Panc1 (cell line): ENCODE measurements around the gene OPHN1.

Experiments used
- POLR2AphosphoS5 ChIP-seq: IDR thresholded peaks from 2 replicates; pipeline ENCODE4 v1.6.1; 2012; ENCODE audit warnings: mild to moderate bottlenecking, low read depth, low read length, moderate library complexity
- TCF7L2 ChIP-seq: IDR thresholded peaks from 2 replicates; pipeline ENCODE4 v1.6.1; 2011; ENCODE audit warnings: mild to moderate bottlenecking, low read depth, low read length, inconsistent platforms
- TF ChIP-seq, protein P1 (sequence below): fragments of 450-650 bp; IDR thresholded peaks from 2 replicates; pipeline ENCODE4 v1.5.1; 2017; ENCODE audit warnings: mild to moderate bottlenecking

DNA sequence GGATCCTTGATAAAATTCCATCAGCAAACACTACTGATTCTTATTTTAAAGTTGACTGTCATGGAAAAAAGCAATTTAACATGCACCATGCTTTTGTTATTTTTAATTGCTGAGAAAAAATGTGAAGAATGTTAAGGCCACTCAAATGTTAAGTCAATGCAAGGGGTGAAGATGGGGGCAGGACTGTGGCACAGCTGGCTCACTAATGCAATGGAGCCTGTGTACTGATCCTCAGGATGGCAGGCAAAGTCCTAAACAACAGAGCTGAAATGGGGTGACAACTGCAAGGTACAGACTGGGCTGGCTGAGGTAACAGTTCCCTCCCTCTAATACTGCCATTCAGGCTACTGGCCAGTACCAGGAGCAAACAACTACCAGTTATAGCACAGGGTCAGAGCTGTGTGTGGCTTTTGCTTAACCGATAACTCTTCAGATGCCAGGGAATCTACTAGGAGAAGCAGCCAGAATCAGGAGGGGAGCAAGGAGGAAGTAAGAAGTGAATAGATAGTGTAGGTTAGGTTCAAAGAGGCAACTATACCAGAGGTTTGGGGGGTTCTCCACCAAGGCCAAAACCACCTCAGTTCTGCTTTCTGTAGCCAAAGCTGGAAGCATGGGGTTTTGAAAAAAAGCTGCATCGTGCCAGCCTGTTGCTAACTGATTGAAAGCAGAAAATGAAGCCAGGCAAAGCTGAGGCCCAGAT, 372.6 kb downstream of the OPHN1 start:
- TF ChIP-seq, protein P1, sequence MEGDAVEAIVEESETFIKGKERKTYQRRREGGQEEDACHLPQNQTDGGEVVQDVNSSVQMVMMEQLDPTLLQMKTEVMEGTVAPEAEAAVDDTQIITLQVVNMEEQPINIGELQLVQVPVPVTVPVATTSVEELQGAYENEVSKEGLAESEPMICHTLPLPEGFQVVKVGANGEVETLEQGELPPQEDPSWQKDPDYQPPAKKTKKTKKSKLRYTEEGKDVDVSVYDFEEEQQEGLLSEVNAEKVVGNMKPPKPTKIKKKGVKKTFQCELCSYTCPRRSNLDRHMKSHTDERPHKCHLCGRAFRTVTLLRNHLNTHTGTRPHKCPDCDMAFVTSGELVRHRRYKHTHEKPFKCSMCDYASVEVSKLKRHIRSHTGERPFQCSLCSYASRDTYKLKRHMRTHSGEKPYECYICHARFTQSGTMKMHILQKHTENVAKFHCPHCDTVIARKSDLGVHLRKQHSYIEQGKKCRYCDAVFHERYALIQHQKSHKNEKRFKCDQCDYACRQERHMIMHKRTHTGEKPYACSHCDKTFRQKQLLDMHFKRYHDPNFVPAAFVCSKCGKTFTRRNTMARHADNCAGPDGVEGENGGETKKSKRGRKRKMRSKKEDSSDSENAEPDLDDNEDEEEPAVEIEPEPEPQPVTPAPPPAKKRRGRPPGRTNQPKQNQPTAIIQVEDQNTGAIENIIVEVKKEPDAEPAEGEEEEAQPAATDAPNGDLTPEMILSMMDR: no peak
- TF ChIP-seq TCF7L2: no peak
- no peak for TF ChIP-seq POLR2AphosphoS5
